Endodermal cell (in vitro differentiated cells): Measurements from ENCODE around the gene TTC1. TPM values are rescaled to one million over a fixed set of nuclear protein-coding genes. Genes with fewer than 3 reads are reported as not detected.

ENCODE experiments used
- DNase-seq: peaks from one replicate; pipeline ENCODE4 v3.0.0-alpha.2; 2017
- H3K27ac ChIP-seq: 2 replicates; pipeline ENCODE4 v1.5.1; 2013; ENCODE audit warnings: mild to moderate bottlenecking, low read depth, low read length, moderate library complexity
- H3K27me3 ChIP-seq: 2 replicates; pipeline ENCODE4 v1.6.1; 2013; ENCODE audit warnings: mild to moderate bottlenecking, low read length, moderate library complexity; ENCODE audit not compliant: insufficient read depth, control insufficient read depth, poor library complexity, severe bottlenecking
- H3K36me3 ChIP-seq: 2 replicates; pipeline ENCODE4 v1.7.0; 2013; ENCODE audit warnings: mild to moderate bottlenecking, low read length, moderate library complexity; ENCODE audit not compliant: control insufficient read depth, insufficient read depth
- H3K4me1 ChIP-seq: one replicate; pipeline ENCODE4 v1.7.0; 2013; ENCODE audit warnings: low read length; ENCODE audit not compliant: control insufficient read depth, insufficient read depth
- H3K4me3 ChIP-seq: 2 replicates; pipeline ENCODE4 v1.5.1; 2013; ENCODE audit warnings: mild to moderate bottlenecking, low read length, moderate library complexity
- H3K9ac ChIP-seq: 2 replicates; pipeline ENCODE4 v1.6.1; 2013; ENCODE audit warnings: mild to moderate bottlenecking, low read length, moderate library complexity; ENCODE audit not compliant: poor library complexity, severe bottlenecking; ENCODE audit errors: extremely low read depth
- H3K9me3 ChIP-seq: 2 replicates; pipeline ENCODE4 v1.6.1; 2013; ENCODE audit warnings: mild to moderate bottlenecking, low read length, moderate library complexity; ENCODE audit not compliant: control insufficient read depth
- H3K27ac Mint-ChIP-seq: 2 replicates; pipeline ENCODE4 v1.8.0; 2020; ENCODE audit warnings: mixed read lengths
- H3K27me3 Mint-ChIP-seq: 2 replicates; pipeline ENCODE4 v1.8.0; 2021; ENCODE audit warnings: mild to moderate bottlenecking, mixed read lengths; ENCODE audit not compliant: insufficient read depth
- H3K36me3 Mint-ChIP-seq: 2 replicates; pipeline ENCODE4 v1.8.0; 2020; ENCODE audit warnings: low read depth, mixed read lengths
- H3K4me1 Mint-ChIP-seq: 2 replicates; pipeline ENCODE4 v1.8.0; 2020; ENCODE audit warnings: mixed read lengths
- H3K4me3 Mint-ChIP-seq: 2 replicates; pipeline ENCODE4 v1.8.0; 2020; ENCODE audit warnings: mild to moderate bottlenecking, moderate library complexity, mixed read lengths
- H3K9me3 Mint-ChIP-seq: 2 replicates; pipeline ENCODE4 v1.8.0; 2020; ENCODE audit warnings: mild to moderate bottlenecking, mixed read lengths
- CTCF ChIP-seq: fragments of 200-600 bp; sonication (generic); conservative IDR thresholded peaks from 2 replicates; pipeline ENCODE4 v1.5.0; 2021; ENCODE audit warnings: antibody characterized with exemption, mild to moderate bottlenecking
- WGBS, 2 experiments: methylation state at CpG; one replicate each; pipeline versions ENCODE4 v1.1.5 to v1.1.7; 2013; ENCODE audit warnings: missing lambda C conversion rate in 2 of 2, mixed read lengths in 1 of 2; ENCODE audit not compliant: insufficient coverage in 1 of 2, insufficient read length in 1 of 2; 5-methylcytosine and 5-hydroxymethylcytosine counted together
- total RNA-seq, 2 donors: library from RNA; stranded (reverse); fragmentation: NEBNext Ultra II Directional in 1 of 2; extraction: Animal tissue kit (Norgen Biotek cat#: 25700) in 1 of 2; gene quantifications; 2 replicates in 1 of 2; 3 replicates in 1 of 2; pipeline ENCODE4 v1.2.1, GENCODE V29; 2021

Gene TTC1
- total RNA-seq, 2 donors from 2014 or later, result 59.8 to 72.3 TPM

GRCh38 chr5:160021831-160022446 is 13.0 kb downstream of the TTC1 start:
- peaks cover 67% of the 10 kb centered on the region for H3K36me3 ChIP-seq
- H3K9ac ChIP-seq, result no peak overlapping the region
- 57% methylated on average over 3 of the region's 3 CpGs; no CpG with 5 or more reads in 1 of the 2 experiments for WGBS, 2 experiments

GRCh38 chr5:160023007-160023907 is 14.3 kb downstream of the TTC1 start:
- no peaks in the 10 kb centered on the region for H3K9me3 Mint-ChIP-seq
- Histone ChIP-seq H3K27ac (no peak overlapping the region), H3K9me3 (no peaks in the 10 kb centered on the region), H3K4me3 (no peak overlapping the region), H3K36me3 (peaks cover 65% of the 10 kb centered on the region), H3K27me3 (no peaks in the 10 kb centered on the region), H3K9ac (no peak overlapping the region), H3K4me1 (no peaks in the 10 kb centered on the region)
- H3K36me3 Mint-ChIP-seq, result peaks cover 52% of the 10 kb centered on the region
- no peaks in the 10 kb centered on the region for H3K27me3 Mint-ChIP-seq
- DNase-seq, result no peak
- H3K27ac Mint-ChIP-seq, result no peak overlapping the region
- no peak overlapping the region for H3K4me3 Mint-ChIP-seq
- no peak for TF ChIP-seq CTCF
- no peaks in the 10 kb centered on the region for H3K4me1 Mint-ChIP-seq
- 94 to 97% methylated on average over 9 to 11 of the region's 11 CpGs for WGBS, 2 experiments

More at GRCh38 chr5:160021831-160022446, 13.0 kb downstream of the TTC1 start:
- Histone ChIP-seq H3K27me3 (no peaks in the 10 kb centered on the region), H3K4me3 (no peak overlapping the region), H3K4me1 (no peaks in the 10 kb centered on the region), H3K9me3 (no peaks in the 10 kb centered on the region), H3K27ac (no peak overlapping the region)
- no peak overlapping the region for H3K4me3 Mint-ChIP-seq
- peak; percentile 75 for DNase-seq
- peak; percentile 87 for TF ChIP-seq CTCF
- no peaks in the 10 kb centered on the region for H3K4me1 Mint-ChIP-seq
- no peaks in the 10 kb centered on the region for H3K27me3 Mint-ChIP-seq
- H3K27ac Mint-ChIP-seq, result no peak overlapping the region
- H3K9me3 Mint-ChIP-seq, result no peaks in the 10 kb centered on the region
- peaks cover 51% of the 10 kb centered on the region for H3K36me3 Mint-ChIP-seq

GRCh38 chr5:160023908-160024630 is 15.1 kb downstream of the TTC1 start:
- Mint-ChIP-seq H3K27ac (no peak overlapping the region), H3K4me3 (no peak overlapping the region), H3K36me3 (peaks cover 52% of the 10 kb centered on the region), H3K27me3 (no peaks in the 10 kb centered on the region), H3K4me1 (no peaks in the 10 kb centered on the region), H3K9me3 (no peaks in the 10 kb centered on the region)
- 95 to 100% methylated on average over 1 of the region's 1 CpG for WGBS, 2 experiments
- Histone ChIP-seq H3K27ac (no peak overlapping the region), H3K27me3 (no peaks in the 10 kb centered on the region), H3K4me1 (no peaks in the 10 kb centered on the region), H3K36me3 (peaks cover 66% of the 10 kb centered on the region), H3K4me3 (no peak overlapping the region), H3K9ac (no peak overlapping the region), H3K9me3 (no peaks in the 10 kb centered on the region)
- TF ChIP-seq CTCF, result no peak
- DNase-seq, result no peak
